HepG2 (cell line): ENCODE data around the gene ADARB2. TPM values are rescaled to one million over a fixed set of nuclear protein-coding genes. Genes with fewer than 3 reads are reported as not detected.

Source experiments
- ATAC-seq: fragments of 200-7000 bp; cut with Tn5 transposase; 3 replicates; pipeline ENCODE4 v1.9.1; 2020; ENCODE audit warnings: mild to moderate bottlenecking, moderate library complexity
- BruUV-seq: library from RNA; stranded (reverse); fragments of 400-500 nt; replicated peaks from 2 replicates; lab custom pipeline; 2021; lab: Mats Ljungman, UMichigan
- CTCF ChIA-PET: fragments of 300-600 bp; formaldehyde crosslinking; extraction: SDS; loops from one replicate; lab custom pipeline; 2021; ENCODE audit warnings: low total read pairs, inconsistent platforms, low intra/inter-chr PET ratio; lab: Yijun Ruan, JAX
- POLR2A ChIA-PET: fragments of 350-600 bp; sonication (Branson Sonifier 250); formaldehyde crosslinking; loops from one replicate; lab custom pipeline; 2020; ENCODE audit warnings: antibody characterized with exemption, inconsistent platforms; lab: Yijun Ruan, JAX
- DNase-seq: peaks from one replicate; pipeline ENCODE4 v3.0.0-alpha.2; 2015; ENCODE audit warnings: low spot score
- FAIRE-seq: peaks from 3 replicates; lab custom pipeline; 2011; peaks lifted over from hg19 to GRCh38; lab: Jason Lieb, UNC
- H2AFZ ChIP-seq: one replicate; pipeline ENCODE4 v1.6.1; 2011; ENCODE audit warnings: low read length, inconsistent platforms
- H3K27ac ChIP-seq: fragments of 300-600 bp; 3 replicates; pipeline ENCODE4 v1.8.0; 2011; ENCODE audit warnings: mixed run types, mild to moderate bottlenecking, mixed read lengths, low read length, inconsistent platforms; ENCODE audit not compliant: insufficient read depth; ENCODE audit errors: extremely low read length
- H3K27me3 ChIP-seq, 2 experiments: fragments of 200-600 bp in 1 of 2; 2 replicates in 1 of 2; 3 replicates in 1 of 2; pipeline versions ENCODE4 v1.6.0 to v1.8.0; 2011; ENCODE audit warnings: low read length in 2 of 2, mild to moderate bottlenecking in 2 of 2, moderate library complexity in 2 of 2, inconsistent platforms in 1 of 2; ENCODE audit not compliant: insufficient read depth in 2 of 2, control insufficient read depth in 1 of 2
- H3K36me3 ChIP-seq, 2 experiments: fragments of 200-600 bp in 1 of 2; replicated peaks in 1 of 2; 2 replicates in 1 of 2; 3 replicates in 1 of 2; pipeline versions ENCODE4 v1.5.1 to v1.8.0; 2011; ENCODE audit warnings: low read length in 2 of 2, inconsistent platforms in 1 of 2; ENCODE audit not compliant: insufficient read depth in 2 of 2, control insufficient read depth in 1 of 2
- H3K4me1 ChIP-seq: 2 replicates; pipeline ENCODE4 v1.5.1; 2012; ENCODE audit warnings: low read length, inconsistent platforms; ENCODE audit not compliant: insufficient read depth
- H3K4me2 ChIP-seq: 2 replicates; pipeline ENCODE4 v1.6.0; 2011; ENCODE audit warnings: low read depth, low read length, inconsistent platforms
- H3K4me3 ChIP-seq, 3 experiments: fragments of 200-600 bp in 1 of 3; sonication (generic), shearing (Covaris generic) in 1 of 3; replicated peaks in 1 of 3; 2 replicates each; pipeline ENCODE4 v1.5.1; 2011 to 2016; ENCODE audit warnings: low read length in 3 of 3, inconsistent platforms in 2 of 3, low read depth in 2 of 3, mild to moderate bottlenecking in 2 of 3, control low read depth in 1 of 3, mixed read lengths in 1 of 3; ENCODE audit not compliant: insufficient read depth in 1 of 3
- H3K79me2 ChIP-seq: one replicate; pipeline ENCODE4 v1.6.1; 2011; ENCODE audit warnings: low read length, inconsistent platforms; ENCODE audit not compliant: insufficient read depth
- H3K9ac ChIP-seq: 2 replicates; pipeline ENCODE4 v1.6.0; 2011; ENCODE audit warnings: mild to moderate bottlenecking, low read depth, low read length, inconsistent platforms; ENCODE audit not compliant: insufficient read depth
- H3K9me3 ChIP-seq: 2 replicates; pipeline ENCODE4 v1.5.1; 2012; ENCODE audit warnings: mild to moderate bottlenecking, low read length
- H4K20me1 ChIP-seq: 2 replicates; pipeline ENCODE4 v1.6.0; 2011; ENCODE audit warnings: inconsistent platforms, mild to moderate bottlenecking, low read length, moderate library complexity; ENCODE audit not compliant: insufficient read depth
- BORCS8-MEF2B ChIP-seq: sonication (generic); formaldehyde crosslinking; IDR thresholded peaks from 2 replicates; pipeline ENCODE4 v1.8.0; 2022; ENCODE audit warnings: mild to moderate bottlenecking, missing genetic modification reagents
- GATAD2A ChIP-seq: IDR thresholded peaks from 2 replicates; pipeline ENCODE4 v1.6.1; 2016
- GPBP1L1 ChIP-seq: sonication (generic); formaldehyde crosslinking; IDR thresholded peaks from 2 replicates; pipeline ENCODE4 v1.5.0; 2020; ENCODE audit warnings: mild to moderate bottlenecking, missing genetic modification reagents
- HNF4G ChIP-seq, 2 experiments: sonication (generic) in 1 of 2; formaldehyde crosslinking in 1 of 2; IDR thresholded peaks; 2 replicates each; pipeline versions ENCODE4 v1.4.0 to v1.6.1; 2011 to 2020; ENCODE audit warnings: borderline replicate concordance in 2 of 2, low read depth in 2 of 2, mild to moderate bottlenecking in 2 of 2, low read length in 1 of 2, missing genetic modification reagents in 1 of 2, moderate library complexity in 1 of 2
- KLF9 ChIP-seq: IDR thresholded peaks from 2 replicates; pipeline ENCODE4 v1.6.1; 2016; ENCODE audit warnings: low read depth
- MEIS2 ChIP-seq: sonication (generic); formaldehyde crosslinking; IDR thresholded peaks from 2 replicates; pipeline ENCODE4 v1.9.0; 2021; ENCODE audit warnings: mild to moderate bottlenecking, missing genetic modification reagents
- NFE2L1 ChIP-seq: sonication (generic); formaldehyde crosslinking; IDR thresholded peaks from 2 replicates; pipeline ENCODE4 v1.4.0; 2020; ENCODE audit warnings: missing genetic modification reagents, mild to moderate bottlenecking, borderline replicate concordance
- SMAD1 ChIP-seq: sonication (generic); formaldehyde crosslinking; IDR thresholded peaks from 2 replicates; pipeline ENCODE4 v1.4.0; 2020; ENCODE audit warnings: missing genetic modification reagents, low read depth, mild to moderate bottlenecking, borderline replicate concordance
- TSC22D2 ChIP-seq: sonication (generic); formaldehyde crosslinking; IDR thresholded peaks from 2 replicates; pipeline ENCODE4 v1.5.1; 2020; ENCODE audit warnings: missing genetic modification reagents, mild to moderate bottlenecking, borderline replicate concordance
- ZFP82 ChIP-seq: sonication (generic); formaldehyde crosslinking; IDR thresholded peaks from 2 replicates; pipeline ENCODE4 v1.5.1; 2020; ENCODE audit warnings: mild to moderate bottlenecking, missing genetic modification reagents, borderline replicate concordance
- ZNF121 ChIP-seq: sonication (generic); formaldehyde crosslinking; IDR thresholded peaks from 2 replicates; pipeline ENCODE4 v1.5.0; 2020; ENCODE audit warnings: mild to moderate bottlenecking, missing genetic modification reagents
- ZNF3 ChIP-seq: IDR thresholded peaks from 2 replicates; pipeline ENCODE4 v1.7.0; 2017; ENCODE audit warnings: inconsistent platforms
- ZNF451 ChIP-seq: sonication (generic); formaldehyde crosslinking; IDR thresholded peaks from 2 replicates; pipeline ENCODE4 v1.5.0; 2020; ENCODE audit warnings: mild to moderate bottlenecking, missing genetic modification reagents
- ZNF512B ChIP-seq: sonication (generic); formaldehyde crosslinking; IDR thresholded peaks from 2 replicates; pipeline ENCODE4 v1.5.1; 2020; ENCODE audit warnings: missing genetic modification reagents, mild to moderate bottlenecking, borderline replicate concordance
- ZSCAN21 ChIP-seq: sonication (generic); formaldehyde crosslinking; IDR thresholded peaks from 2 replicates; pipeline ENCODE4 v1.8.0; 2022; ENCODE audit warnings: mild to moderate bottlenecking, missing genetic modification reagents, moderate library complexity, borderline replicate concordance
- WGBS: methylation state at CpG from one replicate; pipeline ENCODE4 v1.1.6; 2017; ENCODE audit warnings: low lambda C conversion rate; 5-methylcytosine and 5-hydroxymethylcytosine counted together
- in situ Hi-C: cut with HindIII; loops from 2 replicates; pipeline ENCODE4 v1.10.0; 2017; ENCODE audit warnings: low pct_unique_long_range_greater_than_20kb; ENCODE audit not compliant: extremely low pct_ligation_motif_present
- intact Hi-C: fragments of 100-400 bp; cut with micrococcal nuclease; formaldehyde crosslinking; loops from one replicate; pipeline ENCODE4 v1.10.0; 2022; ENCODE audit not compliant: unreplicated experiment
- polyA plus RNA-seq, 8 experiments: library from polyadenylated mRNA; depleted of rRNA in 3 of 8; stranded (reverse) in 7 of 8; unstranded in 1 of 8; fragments of >200 nt; fragmentation: Illumina TruSeq in 4 of 8; extraction: Trizol in 4 of 8; gene quantifications; 2 replicates each; pipeline versions ENCODE4 v1.2.1 to v1.2.3, GENCODE V29; 2011 to 2016; ENCODE audit warnings: low read depth in 4 of 8, missing spikeins in 1 of 8, mixed read lengths in 1 of 8; ENCODE audit not compliant: insufficient read depth in 1 of 8
- total RNA-seq, 5 experiments: library from RNA; depleted of rRNA; stranded (reverse); fragments of >200 nt; fragmentation: Illumina TruSeq; extraction: Trizol; gene quantifications; 2 replicates each; pipeline ENCODE4 v1.2.3, GENCODE V29; 2016; ENCODE audit warnings: low read depth in 1 of 5
- TF ChIP-seq, protein P1 (sequence below): sonication (generic); formaldehyde crosslinking; IDR thresholded peaks from 2 replicates; pipeline ENCODE4 v1.8.0; 2022; ENCODE audit warnings: missing genetic modification reagents, mild to moderate bottlenecking, moderate library complexity, borderline replicate concordance

Gene ADARB2
- total and polyA plus RNA-seq, 2 of the 13 experiments (the other 11 are each of a cell fraction or from before 2014, with no cell fraction given), result not detected

- intact Hi-C loops (no loop called here), in situ Hi-C loops (no loop called here)
- no peaks in the 10 kb centered on the region for H3K36me3 ChIP-seq
- no peaks in the 10 kb centered on the region for H3K79me2 ChIP-seq
- ATAC-seq (no peak), DNase-seq (no peak), FAIRE-seq (no peak)
- H3K27ac ChIP-seq, result no peak overlapping the region
- no peak overlapping the region for H2AFZ ChIP-seq
- H3K4me1 ChIP-seq, result no peaks in the 10 kb centered on the region
- 8% methylated on average over 20 of the region's 43 CpGs for WGBS
- H3K4me2 ChIP-seq, result no peak overlapping the region
- no TSS peak for BruUV-seq
- H3K9me3 ChIP-seq, result no peaks in the 10 kb centered on the region
- ChIA-PET CTCF (no interaction called here), POLR2A (no interaction called here)
- H4K20me1 ChIP-seq, result no peaks in the 10 kb centered on the region
- peaks cover 7 to 76% of the 10 kb centered on the region in 2 experiments for H3K27me3 ChIP-seq
- H3K9ac ChIP-seq, result no peak overlapping the region
- no peak overlapping the region for H3K4me3 ChIP-seq
- TF ChIP-seq GATAD2A (no peak), MEIS2 (CRISPR knock-in tag) (no peak), HNF4G (IDR thresholded peaks at IDR 0.05; ENCODE audit: borderline replicate concordance, low read depth, low read length) (no peak), HNF4G (CRISPR knock-in tag; IDR thresholded peaks at IDR 0.05; ENCODE audit: borderline replicate concordance, low read depth) (no peak), ZFP82 (CRISPR knock-in tag) (no peak), ZSCAN21 (CRISPR knock-in tag) (no peak), GPBP1L1 (CRISPR knock-in tag) (no peak), ZNF512B (no peak), ZNF3 (no peak), NFE2L1 (CRISPR knock-in tag) (no peak), TSC22D2 (CRISPR knock-in tag) (no peak), SMAD1 (no peak), KLF9 (no peak), ZNF451 (CRISPR knock-in tag) (no peak), BORCS8-MEF2B (CRISPR knock-in tag) (no peak), ZNF121 (CRISPR knock-in tag) (no peak)
- TF ChIP-seq, protein P1, sequence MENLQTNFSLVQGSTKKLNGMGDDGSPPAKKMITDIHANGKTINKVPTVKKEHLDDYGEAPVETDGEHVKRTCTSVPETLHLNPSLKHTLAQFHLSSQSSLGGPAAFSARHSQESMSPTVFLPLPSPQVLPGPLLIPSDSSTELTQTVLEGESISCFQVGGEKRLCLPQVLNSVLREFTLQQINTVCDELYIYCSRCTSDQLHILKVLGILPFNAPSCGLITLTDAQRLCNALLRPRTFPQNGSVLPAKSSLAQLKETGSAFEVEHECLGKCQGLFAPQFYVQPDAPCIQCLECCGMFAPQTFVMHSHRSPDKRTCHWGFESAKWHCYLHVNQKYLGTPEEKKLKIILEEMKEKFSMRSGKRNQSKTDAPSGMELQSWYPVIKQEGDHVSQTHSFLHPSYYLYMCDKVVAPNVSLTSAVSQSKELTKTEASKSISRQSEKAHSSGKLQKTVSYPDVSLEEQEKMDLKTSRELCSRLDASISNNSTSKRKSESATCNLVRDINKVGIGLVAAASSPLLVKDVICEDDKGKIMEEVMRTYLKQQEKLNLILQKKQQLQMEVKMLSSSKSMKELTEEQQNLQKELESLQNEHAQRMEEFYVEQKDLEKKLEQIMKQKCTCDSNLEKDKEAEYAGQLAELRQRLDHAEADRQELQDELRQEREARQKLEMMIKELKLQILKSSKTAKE (CRISPR knock-in tag), result no peak
Observed at GRCh38 chr10:1736144-1736971, 967 bp downstream of the ADARB2 start.
